Measurements from ENCODE around the gene ORMDL3. TPM values are rescaled to one million over a fixed set of nuclear protein-coding genes. Genes with fewer than 3 reads are reported as not detected.

The ORMDL3 gene
- total and polyA plus RNA-seq, 8 donors = 36.4 to 78.1 (median 57.8) TPM

DNA sequence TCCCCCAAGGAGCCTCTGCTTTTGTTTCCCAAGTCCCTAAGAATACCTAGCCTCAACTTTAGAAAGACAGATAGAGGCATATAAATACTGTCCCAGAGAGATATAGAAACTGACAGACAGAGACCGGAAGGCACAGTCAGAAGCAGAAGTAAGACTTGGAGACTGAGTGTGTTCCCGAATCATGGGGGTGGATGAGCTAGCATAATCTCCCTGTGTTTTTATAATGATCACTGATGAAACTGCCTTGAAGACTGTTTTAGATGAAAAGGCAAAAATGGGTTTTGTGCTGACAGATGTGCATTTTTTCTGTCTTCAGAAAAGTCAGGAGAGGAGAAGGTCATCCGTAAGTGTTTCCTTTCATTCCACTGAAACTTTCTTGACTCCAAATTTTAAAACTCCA lies 44.9 kb upstream of the ORMDL3 start:
- FAIRE-seq = no peak
- TF ChIP-seq CTCF (IDR thresholded peaks at IDR 0.05) = no peak
- no peak for DNase-seq
- H3K4me1 ChIP-seq = no peaks in the 10 kb centered on the region
- no peaks in the 10 kb centered on the region for H3K27me3 ChIP-seq
- no peak overlapping the region for H3K27ac ChIP-seq
- no peaks in the 10 kb centered on the region for H3K36me3 ChIP-seq
- ATAC-seq = peak in 2 of 4 donors; percentile 29 to 65
- WGBS, 2 donors = 36 to 48% methylated on average over 3 of the region's 3 CpGs
- H3K4me3 ChIP-seq = no peak overlapping the region
- H3K9me3 ChIP-seq = no peaks in the 10 kb centered on the region
- intact Hi-C loops (cut with DNase I) = no loop called here

DNA sequence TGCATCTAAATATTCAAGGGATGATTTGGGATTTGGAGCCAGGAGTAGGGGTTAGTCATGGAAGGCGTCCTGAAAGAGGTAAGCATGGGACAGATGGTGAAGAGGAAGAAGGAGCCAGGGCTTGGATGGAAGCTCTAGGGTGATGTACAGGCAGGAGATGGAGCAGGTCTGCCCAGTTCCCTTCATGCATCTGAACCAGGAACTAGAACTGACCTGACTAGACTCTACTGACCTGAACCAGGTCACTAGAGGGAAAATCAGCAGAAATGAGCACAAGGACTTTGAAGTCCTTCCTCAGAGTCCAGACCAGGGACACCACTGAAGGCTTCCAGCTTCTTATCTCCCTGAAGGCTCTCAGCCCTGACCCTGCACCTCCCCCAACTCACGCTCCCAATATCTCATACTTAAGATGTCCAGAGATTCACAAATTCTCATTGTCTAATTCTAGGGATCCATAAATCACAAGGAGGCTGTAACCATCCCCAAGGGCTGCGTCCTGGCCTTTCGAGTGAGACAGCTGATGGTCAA lies 43.7 kb upstream of the ORMDL3 start:
- no peaks in the 10 kb centered on the region for H3K36me3 ChIP-seq
- H3K27ac ChIP-seq = no peak overlapping the region
- FAIRE-seq (no peak), ATAC-seq (no peak), DNase-seq (no peak)
- WGBS, 2 donors = 69 to 83% methylated on average over 4 of the region's 4 CpGs
- intact Hi-C loops (cut with DNase I) = no loop called here
- no peak overlapping the region for H3K4me3 ChIP-seq
- H3K4me1 ChIP-seq = no peaks in the 10 kb centered on the region
- no peak for TF ChIP-seq CTCF (IDR thresholded peaks at IDR 0.05)
- no peaks in the 10 kb centered on the region for H3K27me3 ChIP-seq
- H3K9me3 ChIP-seq = no peaks in the 10 kb centered on the region

DNA sequence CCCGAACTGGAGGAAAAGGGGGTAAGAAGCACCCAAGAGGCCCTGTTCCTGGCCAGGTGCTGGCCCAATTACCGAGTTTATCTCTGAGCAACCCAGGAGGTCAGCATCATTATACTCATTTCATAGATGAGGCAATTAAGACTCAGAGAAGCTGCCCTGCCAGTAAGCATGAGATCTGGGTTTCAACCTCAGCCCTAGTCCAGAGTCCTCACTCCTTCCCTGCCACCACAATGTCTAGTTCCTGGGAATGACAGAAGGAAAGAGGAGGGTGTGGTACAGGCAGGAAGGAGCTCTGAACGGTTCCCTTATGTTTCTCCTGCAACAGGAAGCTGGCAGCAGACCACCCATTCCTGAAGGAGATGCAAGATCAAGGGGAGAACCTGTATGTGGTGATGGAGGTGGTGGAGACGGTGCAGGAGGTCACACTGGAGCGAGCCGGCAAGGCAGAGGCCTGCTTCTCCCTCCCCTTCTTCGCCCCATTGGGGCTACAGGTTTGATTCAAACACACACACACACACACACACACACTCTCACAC lies 42.8 kb upstream of the ORMDL3 start:
- no peak overlapping the region for H3K27ac ChIP-seq
- H3K36me3 ChIP-seq = no peaks in the 10 kb centered on the region
- no peak overlapping the region for H3K4me3 ChIP-seq
- DNase-seq = no peak
- H3K4me1 ChIP-seq = no peaks in the 10 kb centered on the region
- no peak for TF ChIP-seq CTCF (IDR thresholded peaks at IDR 0.05)
- H3K9me3 ChIP-seq = no peaks in the 10 kb centered on the region
- WGBS, 2 donors = 49 to 50% methylated on average over 7 of the region's 7 CpGs
- H3K27me3 ChIP-seq = no peaks in the 10 kb centered on the region
- ATAC-seq = no peak
- intact Hi-C loops (cut with DNase I) = no loop called here
- FAIRE-seq = no peak

GRCh38 chr17:39969375-39969774 lies 42.0 kb upstream of the ORMDL3 start:
- intact Hi-C loops (cut with DNase I) = no loop called here
- Histone ChIP-seq H3K27me3 (no peaks in the 10 kb centered on the region), H3K9me3 (no peaks in the 10 kb centered on the region), H3K36me3 (no peaks in the 10 kb centered on the region), H3K27ac (no peak overlapping the region), H3K4me1 (no peaks in the 10 kb centered on the region), H3K4me3 (no peak overlapping the region)
- DNase-seq (no peak), ATAC-seq (no peak), FAIRE-seq (no peak)
- WGBS, 2 donors = 73 to 84% methylated on average over 6 of the region's 6 CpGs
- TF ChIP-seq CTCF (IDR thresholded peaks at IDR 0.05) = no peak

DNA sequence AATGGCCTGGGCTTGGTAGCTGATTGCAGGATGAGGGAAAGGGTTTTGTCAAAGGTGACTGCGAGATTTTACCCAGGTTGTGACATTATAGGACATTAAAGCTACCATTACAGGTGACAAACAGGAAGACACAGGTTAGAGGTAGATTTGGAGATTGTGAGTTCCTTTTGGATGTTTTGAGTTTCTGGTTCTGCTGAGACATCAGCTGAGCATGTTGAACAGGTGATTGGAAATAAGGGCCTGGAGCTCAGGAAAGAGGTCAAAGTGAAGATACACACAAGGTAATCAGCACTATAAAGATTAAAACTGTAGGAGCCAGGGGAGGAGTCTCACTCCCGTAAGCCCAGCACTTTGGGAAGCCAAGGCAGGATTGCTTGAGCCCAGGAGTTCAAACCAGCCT lies 41.4 kb upstream of the ORMDL3 start:
- 69 to 79% methylated on average over 2 of the region's 2 CpGs for WGBS, 2 donors
- Histone ChIP-seq H3K9me3 (no peaks in the 10 kb centered on the region), H3K27me3 (no peaks in the 10 kb centered on the region), H3K4me3 (no peak overlapping the region), H3K4me1 (no peaks in the 10 kb centered on the region), H3K27ac (no peak overlapping the region), H3K36me3 (no peaks in the 10 kb centered on the region)
- FAIRE-seq (no peak), DNase-seq (no peak), ATAC-seq (no peak)
- TF ChIP-seq CTCF (IDR thresholded peaks at IDR 0.05) = no peak
- intact Hi-C loops (cut with DNase I) = no loop called here

All from pancreas (tissue), 10 donors.